ENCODE results near the gene ALK.

- TF ChIP-seq MTA2 (IDR thresholded peaks at IDR 0.05; ENCODE audit: low read depth) (no peak), MEF2A (IDR thresholded peaks at IDR 0.05; ENCODE audit: insufficient read depth, low read depth, low read length) (no peak), BACH1 (IDR thresholded peaks at IDR 0.05; ENCODE audit: borderline replicate concordance) (no peak)
Observed at GRCh38 chr2:29307519-29307918, 613.9 kb downstream of the ALK start.

Measured in GM12878 (cell line).